ENCODE results near the gene BTBD9. TPM values are rescaled to one million over a fixed set of nuclear protein-coding genes. Genes with fewer than 3 reads are reported as not detected.

The BTBD9 gene
- total RNA-seq, 1 donor from 2014 or later, result 18.1 TPM

DNA sequence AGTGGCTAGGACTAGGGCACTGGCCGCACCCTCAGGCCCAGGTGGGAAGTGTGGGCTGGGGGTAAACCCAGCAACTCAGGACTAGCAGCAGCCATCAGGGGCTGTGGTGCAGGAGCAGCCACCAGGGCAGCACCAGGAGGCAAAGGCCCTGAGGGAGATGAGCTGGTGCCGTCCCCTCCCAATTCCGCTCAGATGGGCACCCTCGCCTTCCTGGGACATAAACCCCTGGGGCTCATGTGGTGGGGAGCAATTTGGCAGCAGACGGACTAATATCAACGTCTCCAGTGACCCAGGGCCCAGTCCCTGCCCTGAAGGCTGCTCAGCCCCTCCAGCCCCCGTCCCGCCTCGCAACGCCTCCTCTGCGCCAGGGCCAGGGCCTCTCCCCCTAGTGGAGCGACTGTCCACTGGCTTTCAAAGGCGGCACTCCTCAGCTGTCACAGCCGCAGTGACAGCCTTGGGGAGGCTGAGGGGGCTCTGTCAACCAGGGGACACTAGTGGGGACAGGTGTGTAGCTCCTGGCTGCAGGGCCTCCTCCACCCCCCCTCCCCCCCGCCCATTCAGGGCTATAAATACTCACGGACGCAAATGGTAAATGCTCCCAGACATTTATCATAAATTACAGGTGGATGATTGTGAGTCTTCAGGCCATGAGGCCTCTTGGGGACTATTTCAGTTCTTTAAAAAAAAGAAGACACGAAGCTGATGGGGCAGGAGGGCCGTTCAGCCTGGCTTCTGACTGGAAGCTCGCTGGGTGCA lies 470.3 kb downstream of the BTBD9 start:
- Mint-ChIP-seq H3K36me3 (ENCODE audit: unreplicated experiment) (peaks cover 3% of the 10 kb centered on the region), H3K4me1 (ENCODE audit: unreplicated experiment) (peaks cover 17% of the 10 kb centered on the region), H3K9me3 (ENCODE audit: unreplicated experiment) (no peaks in the 10 kb centered on the region), H3K27me3 (ENCODE audit: unreplicated experiment) (no peaks in the 10 kb centered on the region), H3K27ac (ENCODE audit: unreplicated experiment) (no peak overlapping the region), H3K4me3 (ENCODE audit: unreplicated experiment) (no peak overlapping the region)
- TF ChIP-seq, protein P1, sequence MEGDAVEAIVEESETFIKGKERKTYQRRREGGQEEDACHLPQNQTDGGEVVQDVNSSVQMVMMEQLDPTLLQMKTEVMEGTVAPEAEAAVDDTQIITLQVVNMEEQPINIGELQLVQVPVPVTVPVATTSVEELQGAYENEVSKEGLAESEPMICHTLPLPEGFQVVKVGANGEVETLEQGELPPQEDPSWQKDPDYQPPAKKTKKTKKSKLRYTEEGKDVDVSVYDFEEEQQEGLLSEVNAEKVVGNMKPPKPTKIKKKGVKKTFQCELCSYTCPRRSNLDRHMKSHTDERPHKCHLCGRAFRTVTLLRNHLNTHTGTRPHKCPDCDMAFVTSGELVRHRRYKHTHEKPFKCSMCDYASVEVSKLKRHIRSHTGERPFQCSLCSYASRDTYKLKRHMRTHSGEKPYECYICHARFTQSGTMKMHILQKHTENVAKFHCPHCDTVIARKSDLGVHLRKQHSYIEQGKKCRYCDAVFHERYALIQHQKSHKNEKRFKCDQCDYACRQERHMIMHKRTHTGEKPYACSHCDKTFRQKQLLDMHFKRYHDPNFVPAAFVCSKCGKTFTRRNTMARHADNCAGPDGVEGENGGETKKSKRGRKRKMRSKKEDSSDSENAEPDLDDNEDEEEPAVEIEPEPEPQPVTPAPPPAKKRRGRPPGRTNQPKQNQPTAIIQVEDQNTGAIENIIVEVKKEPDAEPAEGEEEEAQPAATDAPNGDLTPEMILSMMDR (IDR thresholded peaks at IDR 0.05), result no peak
- DNase-seq (ENCODE audit: extremely low spot score, unreplicated experiment), result no peak

DNA sequence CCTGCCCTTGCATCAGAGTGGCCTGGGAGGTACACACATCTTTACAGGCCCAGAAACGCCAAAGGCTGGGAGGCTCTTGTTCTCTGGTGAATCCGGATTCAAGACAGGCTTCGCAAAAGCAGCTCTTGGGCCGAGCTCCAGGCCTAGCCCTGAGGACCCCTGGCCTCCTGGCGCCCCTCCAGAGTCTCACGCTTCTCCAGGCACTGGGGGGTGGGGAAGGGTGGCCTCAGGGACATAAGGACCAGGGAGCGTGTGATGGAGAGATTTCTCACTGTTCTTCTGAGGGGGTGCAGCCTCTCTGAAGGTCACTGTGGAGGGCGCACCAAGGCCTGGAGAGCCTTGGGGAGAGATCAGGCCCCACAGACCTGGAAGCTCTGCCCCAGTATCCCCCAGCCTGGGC lies 471.0 kb downstream of the BTBD9 start:
- no peak for DNase-seq (ENCODE audit: extremely low spot score, unreplicated experiment)
- Mint-ChIP-seq H3K4me1 (ENCODE audit: unreplicated experiment) (peaks cover 17% of the 10 kb centered on the region), H3K9me3 (ENCODE audit: unreplicated experiment) (no peaks in the 10 kb centered on the region), H3K27me3 (ENCODE audit: unreplicated experiment) (no peaks in the 10 kb centered on the region), H3K36me3 (ENCODE audit: unreplicated experiment) (peaks cover 3% of the 10 kb centered on the region), H3K4me3 (ENCODE audit: unreplicated experiment) (no peak overlapping the region), H3K27ac (ENCODE audit: unreplicated experiment) (no peak overlapping the region)
- TF ChIP-seq, protein P1 (IDR thresholded peaks at IDR 0.05), result no peak

DNA sequence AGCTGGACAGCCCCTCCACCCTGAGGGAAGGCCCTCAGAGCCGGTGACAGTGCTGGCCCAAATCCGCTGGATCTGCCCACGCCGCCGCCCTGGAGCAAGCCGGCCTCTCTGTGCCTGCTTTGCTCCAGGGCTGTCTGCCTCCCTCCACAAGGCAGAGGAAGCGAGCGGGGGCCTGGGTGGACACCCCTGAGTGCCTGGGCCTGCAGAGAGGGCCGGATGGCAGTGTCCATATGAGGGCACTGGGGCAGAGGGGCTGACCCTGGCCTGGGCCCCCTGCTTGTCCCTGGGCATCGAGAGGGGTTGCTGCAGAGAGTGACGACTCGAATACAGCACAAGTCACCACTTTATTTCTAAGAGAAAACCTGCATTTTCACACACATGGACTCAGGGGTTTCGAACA lies 471.6 kb downstream of the BTBD9 start:
- Mint-ChIP-seq H3K9me3 (ENCODE audit: unreplicated experiment) (no peaks in the 10 kb centered on the region), H3K27me3 (ENCODE audit: unreplicated experiment) (no peaks in the 10 kb centered on the region), H3K36me3 (ENCODE audit: unreplicated experiment) (no peaks in the 10 kb centered on the region), H3K4me1 (ENCODE audit: unreplicated experiment) (peaks cover 17% of the 10 kb centered on the region), H3K4me3 (ENCODE audit: unreplicated experiment) (no peak overlapping the region), H3K27ac (ENCODE audit: unreplicated experiment) (no peak overlapping the region)
- TF ChIP-seq, protein P1 (IDR thresholded peaks at IDR 0.05), result no peak
- no peak for DNase-seq (ENCODE audit: extremely low spot score, unreplicated experiment)

- H3K27me3 Mint-ChIP-seq (ENCODE audit: unreplicated experiment), result no peaks in the 10 kb centered on the region
- H3K9me3 Mint-ChIP-seq (ENCODE audit: unreplicated experiment), result no peaks in the 10 kb centered on the region
- no peak overlapping the region for H3K27ac Mint-ChIP-seq (ENCODE audit: unreplicated experiment)
- H3K4me1 Mint-ChIP-seq (ENCODE audit: unreplicated experiment), result peaks cover 17% of the 10 kb centered on the region
- DNase-seq (ENCODE audit: extremely low spot score, unreplicated experiment), result no peak
- H3K4me3 Mint-ChIP-seq (ENCODE audit: unreplicated experiment), result no peak overlapping the region
- TF ChIP-seq, protein P1 (IDR thresholded peaks at IDR 0.05), result no peak
- no peaks in the 10 kb centered on the region for H3K36me3 Mint-ChIP-seq (ENCODE audit: unreplicated experiment)
These were observed 472.1 kb downstream of the BTBD9 start for GRCh38 chr6:38167598-38167997.

DNA sequence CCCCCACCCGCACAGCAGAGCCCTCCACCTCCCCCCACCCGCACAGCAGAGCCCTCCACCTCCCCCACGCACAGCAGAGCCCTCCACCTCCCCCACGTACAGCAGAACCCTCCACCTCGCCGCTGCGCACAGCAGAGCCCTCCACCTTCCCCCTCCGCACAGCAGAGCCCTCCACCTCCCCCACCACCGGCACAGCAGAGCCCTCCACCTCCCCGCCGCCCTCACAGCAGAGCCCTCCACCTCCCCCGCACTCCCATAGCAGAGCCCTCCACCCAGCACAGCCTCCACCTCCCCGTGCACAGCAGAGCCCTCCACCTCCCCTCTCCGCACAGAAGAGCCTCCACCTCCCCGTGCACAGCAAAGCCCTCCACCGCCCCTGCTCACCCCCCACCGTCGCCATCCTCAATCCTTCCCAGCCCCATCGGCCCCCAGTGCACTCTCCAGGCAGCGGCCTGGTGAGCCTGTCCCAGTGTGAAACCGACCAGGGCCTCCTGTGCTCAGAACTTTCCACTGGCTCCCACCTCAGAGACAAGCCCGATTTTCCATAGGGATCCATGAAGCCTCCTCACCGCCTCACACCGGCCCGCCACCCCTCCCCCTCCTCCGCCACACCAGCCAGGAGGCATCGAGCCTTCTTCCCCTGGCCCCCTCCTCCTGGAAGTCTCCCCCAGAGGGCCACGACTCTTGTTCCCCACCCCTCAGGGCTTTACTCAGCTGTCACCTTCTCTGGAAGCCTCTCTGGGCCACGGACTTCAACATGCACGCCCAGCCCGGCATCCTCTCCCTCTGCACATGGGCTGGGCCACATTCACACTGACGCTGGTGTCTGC lies 473.1 kb downstream of the BTBD9 start:
- Mint-ChIP-seq H3K9me3 (ENCODE audit: unreplicated experiment) (no peaks in the 10 kb centered on the region), H3K4me3 (ENCODE audit: unreplicated experiment) (no peak overlapping the region), H3K27me3 (ENCODE audit: unreplicated experiment) (no peaks in the 10 kb centered on the region), H3K36me3 (ENCODE audit: unreplicated experiment) (no peaks in the 10 kb centered on the region), H3K4me1 (ENCODE audit: unreplicated experiment) (peaks cover 17% of the 10 kb centered on the region), H3K27ac (ENCODE audit: unreplicated experiment) (no peak overlapping the region)
- TF ChIP-seq, protein P1 (IDR thresholded peaks at IDR 0.05), result no peak
- DNase-seq (ENCODE audit: extremely low spot score, unreplicated experiment), result no peak

Data from osteocyte (in vitro differentiated cells).